Heart left ventricle (tissue), 16 donors: ENCODE results near the gene SYNDIG1. TPM values are rescaled to one million over a fixed set of nuclear protein-coding genes. Genes with fewer than 3 reads are reported as not detected.
A peak's percentile ranks its signal among the peaks of the same experiment; 100 is the strongest.
"Not testable (repeated sequence)": the region's sequence is repeated elsewhere in the genome, so short reads cannot be mapped to it uniquely, and the experiment has no call there.

Source experiments
- ATAC-seq, 4 donors: fragments of 200-7000 bp; cut with Tn5 transposase; one replicate each; pipeline ENCODE4 v1.9.1; 2020 to 2022; ENCODE audit warnings: moderate library complexity in 4 of 4, mild to moderate bottlenecking in 3 of 4, moderate number of reproducible peaks in 1 of 4
- DNase-seq, 5 donors: peaks; one replicate each; pipeline ENCODE4 v3.0.0-alpha.2; 2020
- H3K27ac ChIP-seq, 12 donors: fragments of 200-600 bp; sonication (generic) in 4 of 12; one replicate each; pipeline versions ENCODE4 v1.5.0 to v1.8.0; 2016 to 2022; ENCODE audit warnings: mild to moderate bottlenecking in 2 of 12
- H3K27me3 ChIP-seq, 9 donors: fragments of 200-600 bp; sonication (generic) in 2 of 9; one replicate each; pipeline versions ENCODE4 v1.5.1 to v1.8.0; 2016 to 2022; ENCODE audit warnings: mild to moderate bottlenecking in 3 of 9
- H3K36me3 ChIP-seq, 9 donors: fragments of 200-600 bp; sonication (generic) in 2 of 9; one replicate each; pipeline versions ENCODE4 v1.5.0 to v1.8.0; 2018 to 2022; ENCODE audit warnings: mild to moderate bottlenecking in 2 of 9
- H3K4me1 ChIP-seq, 12 donors: fragments of 200-600 bp; sonication (generic) in 4 of 12; one replicate each; pipeline versions ENCODE4 v1.5.0 to v1.8.0; 2016 to 2022; ENCODE audit warnings: mild to moderate bottlenecking in 3 of 12
- H3K4me3 ChIP-seq, 12 donors: fragments of 200-600 bp; sonication (generic) in 4 of 12; one replicate each; pipeline versions ENCODE4 v1.5.0 to v1.8.0; 2017 to 2022; ENCODE audit warnings: mild to moderate bottlenecking in 9 of 12, moderate library complexity in 4 of 12
- H3K9me3 ChIP-seq, 12 donors: fragments of 200-600 bp; sonication (generic) in 4 of 12; one replicate each; pipeline versions ENCODE4 v1.5.0 to v1.8.0; 2016 to 2022; ENCODE audit warnings: mild to moderate bottlenecking in 1 of 12
- CTCF ChIP-seq, 12 donors: fragments of 200-600 bp; sonication (generic) in 4 of 12; IDR thresholded peaks; one replicate each; pipeline versions ENCODE4 v1.5.0 to v1.8.0; 2018 to 2022; ENCODE audit warnings: antibody characterized with exemption in 12 of 12, mild to moderate bottlenecking in 5 of 12
- POLR2A ChIP-seq, 2 donors: fragments of 450-650 bp; IDR thresholded peaks; one replicate each; pipeline ENCODE4 v1.6.1; 2017; ENCODE audit warnings: antibody characterized with exemption in 2 of 2, mild to moderate bottlenecking in 2 of 2, moderate library complexity in 2 of 2
- WGBS, 4 donors: extraction: QIAGEN DNeasy Blood & Tissue Kit in 2 of 4; methylation state at CpG; one replicate each; pipeline versions ENCODE4 v1.1.5 to v1.1.7; 2013 to 2018; 5-methylcytosine and 5-hydroxymethylcytosine counted together
- intact Hi-C, 10 donors: fragments of 100-400 bp; cut with DNase I; formaldehyde crosslinking; loops; one replicate each; pipeline versions ENCODE4 v1.11.1 to v1.14.2; 2022
- polyA plus RNA-seq, 2 donors: library from polyadenylated mRNA; stranded (reverse); fragments of 200-250 nt; gene quantifications; one replicate each; pipeline ENCODE4 v1.2.3, GENCODE V29; 2013
- total RNA-seq, 9 donors: library from RNA; depleted of rRNA in 2 of 9; stranded (reverse); fragments of >200 nt in 2 of 9; fragmentation: NEBNext Ultra II Directional in 3 of 9; extraction: Animal tissue kit (Norgen Biotek cat#: 25700) in 3 of 9; gene quantifications; one replicate each; pipeline versions ENCODE4 v1.1.0 to v1.2.4, GENCODE V29; 2016 to 2023
- donor health status: ischemic (EF 13 %, LVEDD 7.1; RV severe dilation, severe dysfunction).
- donor health status: healthy with polysubstance abuse.
- donor health status: DM: no; HTN: yes; CAD: no.
- donor health status: DM: no; HTN: no; CAD: no.
- donor health status: ischemic (EF 25% LVEDD 6.9; RV normal size, moderate dysfunction).
- donor health status: ischemic (EF 25% LVEDD 5.7; RV mildly dilated, moderate dysfunction).
- donor health status: healthy.
- donor health status: DM: yes; HTN: yes; CAD: no.
- donor health status: ischemic (EF 35%, LVEDD 5.7; RV mildly dilated, moderate dysfunction).
- donor health status: nonischemic (EF 11% LVEDD 7.7; RV severe dilation, severe dysfunction).
- donor health status: DM: yes; HTN: yes; CAD: no.
- donor health status: PGD.
- donor health status: ischemic (EF 29% LVEDD 5.4; RV normal size, mild dysfunction).
- donor health status: nonischemic (EF 23%, LVEDD 6.1; RV moderate dilation, normal function).

SYNDIG1 gene
- total and polyA plus RNA-seq, 11 donors: 8.4 to 41.8 (median 23.0) TPM

DNA sequence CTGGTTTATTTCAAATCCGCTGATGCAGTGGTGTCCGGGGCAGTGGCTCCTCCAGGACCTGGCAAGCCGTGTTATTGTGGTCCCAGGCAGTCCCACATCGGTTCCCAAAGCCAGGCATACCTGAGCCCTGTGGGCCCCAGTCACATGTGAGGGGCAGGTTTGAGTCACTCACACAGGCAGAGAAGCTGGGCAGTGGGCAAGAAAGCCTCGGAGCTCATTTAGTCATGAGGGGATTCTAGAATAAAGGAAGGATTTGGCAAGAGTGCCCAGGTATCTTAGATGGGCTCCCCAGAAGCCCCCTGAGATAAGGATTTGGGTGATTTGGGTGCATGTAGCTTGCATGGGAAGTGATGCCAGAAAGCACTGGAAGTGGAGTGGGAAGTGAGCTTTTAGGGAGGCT lies 37.3 kb downstream of the SYNDIG1 start:
- WGBS, 4 donors: 76 to 83% (median 78%) methylated on average over 5 of the region's 5 CpGs
- Histone ChIP-seq H3K4me3 (no peak overlapping the region), H3K27ac (peak overlapping the region in 3 of 12 donors; percentile 1 to 95 (median 92)), H3K4me1 (peaks cover 0 to 53% (median 14%) of the 10 kb centered on the region in 12 donors), H3K9me3 (no peaks in the 10 kb centered on the region), H3K36me3 (no peaks in the 10 kb centered on the region), H3K27me3 (no peaks in the 10 kb centered on the region)
- intact Hi-C loops: loop anchor here in 1 of 10 donors (10.0 kb wide), 1 partner anchor 128 kb away; no protein-coding TSS in a partner anchor
- no peak for ATAC-seq
- no peak for DNase-seq
- TF ChIP-seq POLR2A (IDR thresholded peaks at IDR 0.05): no peak
- no peak for TF ChIP-seq CTCF (IDR thresholded peaks at IDR 0.05)

DNA sequence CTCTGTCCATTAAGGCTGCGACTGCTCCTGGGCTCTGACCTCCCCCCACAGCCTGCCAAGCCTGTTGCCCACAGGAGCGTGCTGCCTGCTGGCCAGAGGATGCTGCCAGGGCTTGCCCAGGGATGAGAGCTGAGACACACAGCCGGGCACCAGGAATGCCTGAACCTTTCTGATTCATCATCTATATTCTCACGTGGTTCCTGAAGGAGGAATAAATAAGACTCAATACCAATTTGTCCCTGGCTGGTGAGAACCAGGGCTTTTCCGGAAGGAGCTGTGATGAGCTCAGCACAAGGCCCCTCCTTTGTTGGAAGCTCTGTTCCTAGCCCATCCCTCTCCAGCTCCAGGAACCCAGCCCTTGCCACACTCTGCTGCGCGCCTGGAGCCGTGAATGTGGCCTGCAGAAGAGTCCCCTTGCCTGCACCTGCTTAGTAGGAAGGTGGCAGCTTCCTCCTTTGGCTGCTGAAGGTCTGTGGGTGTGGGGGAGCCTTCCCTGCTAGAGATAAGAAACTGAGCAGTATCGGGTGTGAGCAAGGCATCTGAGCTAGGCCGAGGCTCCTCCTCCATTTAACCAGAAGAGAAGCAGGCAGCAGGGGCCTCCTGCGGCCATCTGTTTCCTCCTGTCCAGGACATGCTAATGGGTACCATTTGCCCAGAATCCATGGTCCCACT lies 37.9 kb downstream of the SYNDIG1 start:
- DNase-seq: no peak
- H3K9me3 ChIP-seq: no peaks in the 10 kb centered on the region
- TF ChIP-seq POLR2A (IDR thresholded peaks at IDR 0.05) (no peak), CTCF (IDR thresholded peaks at IDR 0.05) (no peak)
- ATAC-seq: no peak
- no peaks in the 10 kb centered on the region for H3K27me3 ChIP-seq
- no peak overlapping the region for H3K4me3 ChIP-seq
- H3K36me3 ChIP-seq: no peaks in the 10 kb centered on the region
- WGBS, 4 donors: 60 to 70% (median 61%) methylated on average over 8 to 11 of the region's 11 CpGs
- peak overlapping the region in 3 of 12 donors; percentile 14 to 95 (median 92) for H3K27ac ChIP-seq
- intact Hi-C loops: loop anchor here in 1 of 10 donors (10.0 kb wide), 1 partner anchor 127 kb away; no protein-coding TSS in a partner anchor
- peaks cover 0 to 47% (median 9%) of the 10 kb centered on the region in 12 donors for H3K4me1 ChIP-seq

GRCh38 chr20:24512441-24512840 lies 43.0 kb downstream of the SYNDIG1 start:
- not testable (repeated sequence) for H3K27me3 ChIP-seq, H3K4me3 ChIP-seq, H3K36me3 ChIP-seq, ATAC-seq, H3K27ac ChIP-seq, DNase-seq, H3K9me3 ChIP-seq
- H3K4me1 ChIP-seq: peaks cover 0 to 10% (median 0%) of the 10 kb centered on the region in 12 donors
- intact Hi-C loops: loop anchor here in 2 of 10 donors (5.0 to 10.0 kb wide), 2 partner anchors 50 to 52 kb away; no protein-coding TSS in a partner anchor
- 70 to 90% (median 81%) methylated on average over 11 of the region's 11 CpGs for WGBS, 4 donors

- H3K27ac ChIP-seq: no peak overlapping the region
- no peak for TF ChIP-seq CTCF (IDR thresholded peaks at IDR 0.05)
- no peak for TF ChIP-seq POLR2A (IDR thresholded peaks at IDR 0.05)
- H3K27me3 ChIP-seq: no peaks in the 10 kb centered on the region
- H3K36me3 ChIP-seq: no peaks in the 10 kb centered on the region
- no peaks in the 10 kb centered on the region for H3K4me1 ChIP-seq
- DNase-seq (no peak), ATAC-seq (no peak)
- no peaks in the 10 kb centered on the region for H3K9me3 ChIP-seq
- H3K4me3 ChIP-seq: no peak overlapping the region
- intact Hi-C loops: loop anchor here in 1 of 10 donors (10.0 kb wide), 1 partner anchor 46 kb away; no protein-coding TSS in a partner anchor
- 61 to 85% (median 74%) methylated on average over 6 of the region's 6 CpGs for WGBS, 4 donors
These were observed 49.1 kb downstream of the SYNDIG1 start for GRCh38 chr20:24518515-24518914.
